HS-5 (cell line): Measurements from ENCODE around the gene MAGEB10.
"Not testable (repeated sequence)": the region's sequence is repeated elsewhere in the genome, so short reads cannot be mapped to it uniquely, and the experiment has no call there.

Experiments
- DNase-seq: peaks from one replicate; pipeline ENCODE4 v3.0.0-alpha.2; 2012; ENCODE audit warnings: low read depth

Gene MAGEB10, protein sequence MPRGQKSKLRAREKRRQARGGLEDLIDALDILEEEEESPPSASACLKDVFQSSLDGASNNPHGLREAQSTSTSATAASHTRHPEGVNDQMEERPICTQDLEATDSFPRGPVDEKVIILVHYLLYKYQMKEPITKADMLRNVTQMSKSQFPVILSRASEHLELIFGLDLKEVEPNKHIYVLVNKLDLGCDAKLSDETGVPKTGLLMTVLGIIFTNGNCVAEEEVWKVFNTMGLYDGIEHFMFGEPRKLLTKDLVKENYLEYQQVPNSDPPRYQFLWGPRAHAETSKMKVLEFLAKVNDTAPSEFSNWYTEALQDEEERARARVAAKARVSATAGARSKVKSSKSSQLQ

DNA sequence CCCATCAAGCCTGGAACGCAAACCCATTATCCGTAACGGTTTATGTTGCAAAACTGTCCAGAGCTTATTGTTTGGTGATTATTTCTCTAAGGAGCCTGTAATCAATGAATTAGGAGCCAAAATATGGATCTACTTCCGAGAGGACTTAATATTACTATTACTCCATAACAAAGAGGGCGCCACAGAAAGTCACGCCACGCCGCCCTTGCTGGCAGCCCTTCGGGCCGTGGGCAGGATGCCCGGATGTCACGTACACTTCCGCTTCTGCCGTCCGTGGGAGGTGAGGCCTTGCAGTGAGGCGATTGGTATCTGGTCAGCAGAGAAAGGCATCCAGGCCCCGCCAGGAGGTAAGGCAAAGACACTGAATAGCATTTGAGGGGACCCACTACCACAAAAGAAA, at the start of gene MAGEB10:
Gene MAGEB10 (plus strand): TSS at position 301 of the 400 bp plus-strand sequence. CDS start 13,317 bp downstream, outside the sequence.
- DNase-seq = no peak

DNA sequence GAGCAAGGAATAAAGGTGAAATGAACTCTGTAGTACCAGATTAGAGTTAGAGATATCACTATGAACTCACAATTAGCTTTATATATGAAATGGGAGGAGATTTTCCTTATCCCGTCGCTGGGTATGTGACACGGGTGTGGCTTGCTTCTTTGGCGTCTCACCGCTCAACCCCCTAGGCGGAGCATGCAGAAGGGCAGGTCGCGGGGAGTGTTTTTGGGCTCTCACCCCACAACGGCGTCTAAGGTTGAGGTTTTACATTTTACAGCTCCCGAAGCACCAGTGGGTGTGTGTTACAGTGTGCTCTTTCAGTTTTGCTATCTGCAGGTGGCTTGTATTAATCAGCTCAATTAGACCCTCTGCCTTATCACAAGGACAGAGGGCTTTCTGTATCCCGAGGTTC, 42.1 kb upstream of the MAGEB10 start:
- no peak for DNase-seq

DNA sequence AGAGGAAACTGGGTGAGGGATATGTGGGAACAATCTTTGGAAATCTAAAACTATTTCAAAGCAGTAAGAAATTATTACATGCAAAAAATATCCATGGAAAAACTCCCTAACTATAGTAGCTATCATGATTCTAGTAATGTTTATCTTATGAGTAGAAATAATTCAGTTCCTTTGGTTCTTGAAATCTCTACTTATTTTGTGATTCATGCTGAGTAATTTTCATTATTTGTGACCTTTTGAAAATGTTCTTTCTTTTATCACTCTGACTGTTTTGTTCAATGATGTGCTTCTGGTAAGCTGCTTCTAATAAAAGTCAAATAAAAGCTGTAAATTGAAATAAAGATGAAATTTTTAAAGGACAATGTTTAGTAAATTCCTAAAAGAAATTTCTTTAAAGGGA, 40.4 kb upstream of the MAGEB10 start:
- DNase-seq = no peak

DNA sequence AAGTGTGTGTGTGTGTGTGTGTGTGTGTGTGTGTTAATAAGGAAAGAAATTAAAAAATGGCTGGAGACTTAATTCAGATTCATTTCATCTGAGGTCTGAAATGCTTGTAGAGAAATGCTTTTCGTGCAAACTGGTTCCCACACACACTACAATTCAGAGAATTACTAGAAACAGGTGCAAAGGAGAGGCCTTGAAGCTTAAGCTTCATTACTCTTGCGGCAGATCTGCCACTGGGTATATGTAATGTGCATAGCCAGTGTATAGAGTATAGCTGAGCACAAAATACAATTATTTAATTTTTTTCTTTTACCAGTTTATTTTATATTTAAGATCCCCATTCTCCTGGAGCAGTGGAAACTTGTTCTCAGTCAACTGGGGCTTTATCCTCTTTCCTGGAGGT, 31.8 kb upstream of the MAGEB10 start:
- no peak for DNase-seq

DNA sequence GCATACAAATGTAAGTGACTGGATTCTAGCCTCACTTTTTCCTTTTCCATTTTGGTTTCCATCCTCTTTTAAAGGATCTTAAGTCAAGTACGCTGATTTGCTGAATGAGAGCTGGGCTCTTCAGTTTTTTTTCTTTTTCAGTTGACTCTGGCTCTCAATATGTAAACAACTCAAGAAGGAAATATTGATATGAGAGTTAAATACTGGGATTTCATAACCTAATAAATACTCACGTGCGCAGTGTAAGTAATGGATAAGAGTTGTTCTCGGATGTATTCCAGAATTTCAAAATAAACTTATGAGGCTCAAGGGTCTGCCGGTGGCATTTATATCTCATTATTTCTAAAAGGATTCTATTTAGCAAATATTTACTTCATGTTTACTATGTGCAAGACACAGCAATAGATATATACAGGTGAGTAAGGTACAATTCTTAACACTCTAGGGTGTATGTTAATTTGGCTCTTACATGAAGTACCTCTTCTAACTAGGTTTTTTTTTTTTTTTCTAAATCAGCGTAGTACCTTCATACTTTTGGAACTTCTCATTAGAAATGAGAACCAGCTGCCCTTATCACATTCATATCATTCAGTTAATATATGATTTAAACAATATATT, 11.0 kb upstream of the MAGEB10 start:
- DNase-seq = no peak

DNA sequence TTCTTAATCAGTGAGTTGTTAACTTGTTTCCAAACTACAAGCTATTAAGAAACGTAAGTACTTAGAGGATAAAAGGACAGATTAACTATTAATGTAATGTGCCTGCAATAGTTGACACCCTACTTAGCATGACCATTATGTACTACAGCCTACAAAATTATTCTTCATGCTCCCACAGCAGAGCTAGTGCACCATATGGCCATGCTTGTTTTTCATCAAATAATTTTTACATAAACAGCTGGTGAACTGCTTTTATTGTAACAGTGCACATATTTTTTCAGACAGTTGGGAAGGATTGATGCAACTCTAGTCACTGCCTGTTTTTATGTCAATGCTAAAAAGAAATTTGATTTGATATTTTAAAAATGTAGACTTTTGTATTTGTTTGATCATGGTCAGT, 10.2 kb upstream of the MAGEB10 start:
- DNase-seq = no peak

DNA sequence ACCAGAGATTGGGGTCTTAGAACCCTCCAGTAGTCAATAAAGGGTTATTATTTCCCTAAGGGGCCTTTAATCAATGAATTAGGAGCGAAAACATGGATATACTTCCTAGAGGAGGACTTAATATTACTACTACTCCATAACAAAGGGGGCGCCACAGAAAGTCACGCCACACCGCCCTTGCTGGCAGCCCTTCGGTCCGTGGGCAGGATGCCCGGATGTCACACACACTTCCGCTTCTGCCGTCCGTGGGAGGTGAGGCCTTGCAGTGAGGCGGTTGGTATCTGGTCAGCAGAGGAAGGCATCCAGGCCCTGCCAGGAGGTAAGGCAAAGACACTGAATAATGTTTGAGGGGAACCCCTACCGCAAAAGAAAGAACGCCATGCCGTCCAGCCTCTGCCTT, 436 bp downstream of the MAGEB10 start:
- DNase-seq = no peak

DNA sequence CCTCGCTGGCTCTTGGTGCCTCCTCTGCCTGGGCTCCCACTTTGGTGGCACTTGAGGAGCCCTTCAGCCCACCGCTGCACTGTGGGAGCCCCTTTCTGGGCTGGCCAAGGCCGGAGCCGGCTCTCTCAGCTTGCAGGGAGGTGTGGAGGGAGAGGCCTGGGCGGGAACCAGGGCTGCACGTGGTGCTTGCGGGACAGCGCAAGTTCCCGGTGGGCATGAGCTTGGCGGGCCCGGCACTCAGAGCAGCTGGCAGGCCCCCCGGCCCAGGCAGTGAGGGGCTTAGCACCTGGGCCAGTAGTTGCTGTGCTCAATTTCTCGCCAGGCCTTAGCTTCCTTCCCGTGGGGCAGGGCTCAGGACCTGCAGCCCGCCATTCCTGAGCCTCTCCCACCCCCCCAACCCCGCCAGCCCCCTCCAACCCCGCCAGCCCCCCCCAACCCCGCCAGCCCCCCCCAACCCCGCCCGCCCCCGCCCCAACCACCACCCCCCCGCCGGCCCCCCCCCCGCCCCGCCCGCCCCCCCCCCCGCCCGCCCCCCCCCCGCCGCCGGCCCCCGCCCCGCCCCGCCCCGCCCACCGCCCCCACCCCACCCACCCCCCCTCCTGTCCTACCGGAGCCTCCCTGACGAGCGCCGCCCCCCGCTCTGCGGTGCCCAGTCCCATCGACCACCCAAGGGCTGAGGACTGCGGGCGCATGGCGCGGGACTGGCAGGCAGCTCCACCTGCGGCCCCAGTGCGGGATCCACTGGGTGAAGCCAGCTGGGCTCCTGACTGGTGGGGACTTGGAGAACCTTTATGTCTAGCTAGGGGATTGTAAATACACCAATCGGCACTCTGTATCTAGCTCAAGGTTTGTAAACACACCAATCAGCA, 1.4 kb downstream of the MAGEB10 start:
- DNase-seq = not testable (repeated sequence)

DNA sequence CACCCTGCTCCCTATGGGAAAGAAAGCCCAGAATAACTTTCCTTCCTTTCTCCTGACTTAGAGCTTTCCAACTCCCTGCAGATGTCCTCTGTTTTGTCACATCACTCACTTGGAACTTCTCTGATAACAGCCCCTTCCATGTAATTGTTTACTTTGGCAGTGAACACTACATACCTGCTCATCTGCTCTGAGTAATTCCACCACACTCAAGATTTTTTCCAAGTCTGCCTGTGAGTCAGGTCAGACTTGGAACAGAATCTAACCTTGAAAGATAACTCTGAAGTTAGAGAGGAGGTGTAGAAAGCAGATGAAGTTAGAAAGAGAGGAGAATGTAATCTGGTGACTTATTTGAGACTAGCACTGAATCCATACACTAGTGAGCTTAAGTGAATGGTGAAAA, 7.4 kb downstream of the MAGEB10 start:
- no peak for DNase-seq

DNA sequence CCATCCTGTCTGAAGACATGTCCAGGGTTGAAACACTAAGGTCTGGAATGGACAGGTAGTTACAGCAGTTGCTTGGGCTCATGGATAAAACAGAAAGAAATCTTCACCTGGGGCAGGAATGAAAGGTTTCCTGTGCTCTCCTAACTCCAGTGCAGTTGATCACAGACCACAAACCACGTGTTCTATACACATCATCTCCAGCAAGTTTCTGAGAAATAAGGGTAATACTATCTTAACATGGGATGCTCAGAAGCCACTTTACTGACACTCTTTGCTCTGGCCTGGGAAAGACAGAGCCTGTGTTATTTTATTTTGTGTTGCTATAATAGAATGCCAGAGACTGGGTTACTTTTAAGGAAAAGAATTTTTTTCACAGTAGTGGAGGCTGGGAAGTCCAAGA, 16.0 kb downstream of the MAGEB10 start:
- no peak for DNase-seq

DNA sequence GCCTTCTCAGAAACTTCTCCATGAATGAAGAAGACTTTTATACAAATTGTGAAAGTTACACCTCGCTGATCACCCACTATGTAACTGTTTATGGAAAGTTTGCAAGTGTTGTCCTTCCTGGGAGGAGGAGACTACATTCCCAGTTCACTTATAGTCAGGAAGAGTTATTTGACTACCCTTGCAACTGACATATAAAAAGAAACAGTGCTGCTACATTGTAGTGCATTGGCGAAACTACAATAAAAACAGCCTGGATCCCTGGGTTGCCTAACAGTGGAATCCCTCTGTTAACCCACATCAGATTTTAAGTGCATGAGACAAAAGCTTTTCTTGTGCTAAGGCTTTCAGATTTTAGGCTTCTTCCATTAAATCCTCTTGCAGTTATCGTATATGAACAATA, 30.4 kb downstream of the MAGEB10 start:
- no peak for DNase-seq

DNA sequence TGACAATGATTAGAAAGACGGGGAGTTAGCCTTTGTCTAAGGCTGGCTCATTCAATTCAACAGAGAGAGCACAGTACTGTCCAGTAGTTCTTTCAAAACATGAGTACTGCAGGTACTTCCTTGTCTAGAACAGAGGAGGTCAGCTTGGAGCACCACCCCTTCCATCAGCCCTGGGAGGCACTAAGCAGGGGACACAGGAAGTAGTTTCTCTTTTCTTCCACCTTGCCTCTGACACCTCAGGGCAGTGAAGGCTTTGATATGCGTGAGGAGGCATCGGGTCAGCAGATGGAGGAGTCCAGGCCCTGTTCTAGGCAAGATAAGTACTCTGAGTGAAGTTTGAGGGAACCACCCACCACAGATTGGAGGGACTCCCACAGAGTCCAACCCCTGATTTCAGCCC, 33.1 kb downstream of the MAGEB10 start:
- DNase-seq = no peak

DNA sequence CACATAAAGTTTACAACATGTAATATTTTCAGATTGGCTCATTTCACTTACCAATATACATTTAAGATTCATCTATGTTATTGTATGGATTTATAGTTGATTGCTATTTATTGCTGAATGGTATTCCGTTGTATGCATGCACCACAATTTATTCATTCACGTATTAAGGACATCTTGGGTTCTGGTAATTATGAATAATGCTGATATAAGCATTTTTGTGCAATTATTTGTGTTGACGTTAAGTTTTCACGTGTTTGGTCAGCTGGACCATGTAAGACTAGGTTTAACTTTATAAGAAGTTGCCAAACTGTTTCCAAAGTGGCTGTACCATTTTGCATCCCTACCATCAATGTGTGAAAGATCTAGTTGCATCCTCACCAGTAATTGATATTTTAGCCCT, 35.1 kb downstream of the MAGEB10 start:
- no peak for DNase-seq

DNA sequence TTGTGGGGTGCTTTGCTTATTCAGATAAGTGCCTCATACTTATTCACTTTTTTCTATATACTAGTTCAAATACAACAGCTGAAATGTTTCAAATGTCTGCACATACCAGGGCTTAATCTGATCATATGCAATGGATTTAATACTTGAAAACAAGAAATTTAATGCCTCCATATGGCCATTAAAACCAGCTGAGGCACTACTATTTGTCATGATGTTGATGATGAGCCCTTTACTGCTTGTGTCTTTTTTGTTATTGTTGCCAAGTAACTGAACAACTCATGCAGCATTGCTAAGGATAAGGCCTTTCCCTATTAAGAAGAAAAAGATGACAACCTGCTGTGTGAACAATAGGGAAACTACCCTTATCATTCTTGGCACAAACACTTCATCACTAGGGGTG, 52.5 kb downstream of the MAGEB10 start:
- no peak for DNase-seq

DNA sequence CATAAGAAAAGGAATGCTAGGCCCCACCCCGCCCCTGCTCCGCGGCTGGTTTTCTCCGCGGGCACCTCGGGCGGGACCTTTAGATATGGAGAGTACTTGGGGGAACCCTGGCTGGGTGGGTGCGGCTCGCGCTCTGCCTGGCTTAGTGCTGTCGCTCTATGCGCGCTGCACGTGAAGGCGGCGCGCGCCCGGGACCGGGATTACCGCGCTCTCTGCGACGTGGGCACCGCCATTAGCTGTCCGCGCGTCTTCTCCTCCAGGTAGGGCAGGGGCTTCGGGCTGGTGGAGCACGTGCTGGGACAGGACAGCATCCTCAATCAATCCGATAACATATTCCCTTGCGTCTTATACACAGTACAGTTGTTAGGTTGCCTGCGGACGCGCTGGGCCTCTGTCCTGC, 56.0 kb downstream of the MAGEB10 start:
- DNase-seq = no peak
